OCI-LY7 (cell line): ENCODE results near the gene HGFAC. TPM values are rescaled to one million over a fixed set of nuclear protein-coding genes. Genes with fewer than 3 reads are reported as not detected.

Experiments
- BruUV-seq: library from RNA; stranded (reverse); fragments of 400-500 nt; replicated peaks from 2 replicates; lab custom pipeline; 2021; lab: Mats Ljungman, UMichigan
- CTCF ChIA-PET: fragments of 300-600 bp; sonication (Branson Sonifier 250); formaldehyde crosslinking; loops from one replicate; lab custom pipeline; 2022; ENCODE audit warnings: antibody characterized with exemption; ENCODE audit not compliant: unreplicated experiment; lab: Charles Lee
- POLR2A ChIA-PET: fragments of 300-600 bp; sonication (Branson Sonifier 250); formaldehyde crosslinking; loops from one replicate; lab custom pipeline; 2022; ENCODE audit warnings: antibody characterized with exemption; lab: Charles Lee
- DNase-seq: peaks from one replicate; pipeline ENCODE4 v3.0.0-alpha.2; 2015; ENCODE audit warnings: low spot score
- H2AFZ ChIP-seq: fragments of 200-600 bp; sonication (generic), shearing (Covaris generic); 2 replicates; pipeline ENCODE4 v1.6.1; 2014; ENCODE audit warnings: mild to moderate bottlenecking, antibody characterized with exemption, low read length, moderate library complexity
- H3K27ac ChIP-seq: fragments of 200-600 bp; sonication (generic); 2 replicates; pipeline ENCODE4 v1.5.1; 2014; ENCODE audit warnings: mixed run types, low read depth, mild to moderate bottlenecking, moderate library complexity, low read length, inconsistent platforms; ENCODE audit not compliant: poor library complexity, severe bottlenecking
- H3K36me3 ChIP-seq: fragments of 200-600 bp; sonication (generic); 2 replicates; pipeline ENCODE4 v1.6.1; 2014; ENCODE audit warnings: mild to moderate bottlenecking, antibody characterized with exemption, low read length, moderate library complexity, mixed read lengths; ENCODE audit not compliant: insufficient read depth
- H3K4me1 ChIP-seq: fragments of 200-600 bp; sonication (generic); 2 replicates; pipeline ENCODE4 v1.5.1; 2014; ENCODE audit warnings: mild to moderate bottlenecking, low read length; ENCODE audit not compliant: insufficient read depth, poor library complexity, severe bottlenecking
- H3K4me2 ChIP-seq: fragments of 200-600 bp; sonication (generic); 2 replicates; pipeline ENCODE4 v1.6.1; 2014; ENCODE audit warnings: mild to moderate bottlenecking, low read length
- H3K4me3 ChIP-seq: fragments of 200-600 bp; sonication (generic); 2 replicates; pipeline ENCODE4 v1.5.1; 2014; ENCODE audit warnings: mild to moderate bottlenecking, low read depth, low read length; ENCODE audit not compliant: poor library complexity, severe bottlenecking
- H3K79me2 ChIP-seq: fragments of 200-600 bp; sonication (generic); 2 replicates; pipeline ENCODE4 v1.6.1; 2016; ENCODE audit warnings: low read depth, mild to moderate bottlenecking, low read length, moderate library complexity, mixed read lengths; ENCODE audit not compliant: insufficient read depth
- H3K9me2 ChIP-seq: fragments of 200-600 bp; sonication (generic); 2 replicates; pipeline ENCODE4 v1.6.1; 2016; ENCODE audit warnings: mild to moderate bottlenecking, low read length, mixed read lengths; ENCODE audit not compliant: insufficient read depth
- H3K9me3 ChIP-seq: fragments of 200-600 bp; sonication (generic); 2 replicates; pipeline ENCODE4 v1.6.1; 2014; ENCODE audit warnings: mild to moderate bottlenecking, mixed run types, low read length, mixed read lengths
- H4K20me1 ChIP-seq: fragments of 200-600 bp; sonication (generic); 2 replicates; pipeline ENCODE4 v1.6.1; 2014; ENCODE audit warnings: mild to moderate bottlenecking, antibody characterized with exemption, low read length, moderate library complexity, mixed read lengths; ENCODE audit not compliant: insufficient read depth
- EZH2phosphoT487 ChIP-seq: fragments of 200-600 bp; sonication (generic); IDR thresholded peaks from 2 replicates; pipeline ENCODE4 v1.6.1; 2018; ENCODE audit warnings: low read depth, borderline replicate concordance, mild to moderate bottlenecking, mixed run types, antibody characterized with exemption, low read length, moderate library complexity, mixed read lengths
- intact Hi-C: fragments of 100-400 bp; cut with micrococcal nuclease; formaldehyde crosslinking; loops from one replicate; pipeline ENCODE4 v1.10.0; 2022; ENCODE audit not compliant: unreplicated experiment
- total RNA-seq, 2 experiments: library from RNA; depleted of rRNA in 1 of 2; stranded (reverse); fragments of >200 nt in 1 of 2; shearing (Covaris generic) in 1 of 2; gene quantifications; 2 replicates each; pipeline ENCODE4 v1.2.3, GENCODE V29; 2014 to 2022
- TF ChIP-seq, protein P1 (sequence below): fragments of 200-600 bp; sonication (generic); conservative IDR thresholded peaks from 2 replicates; pipeline ENCODE4 v1.5.1; 2014; ENCODE audit warnings: mild to moderate bottlenecking, antibody characterized with exemption, low read length, moderate library complexity, mixed read lengths

HGFAC gene
- total RNA-seq, 2 experiments from 2014 or later, result not detected

DNA sequence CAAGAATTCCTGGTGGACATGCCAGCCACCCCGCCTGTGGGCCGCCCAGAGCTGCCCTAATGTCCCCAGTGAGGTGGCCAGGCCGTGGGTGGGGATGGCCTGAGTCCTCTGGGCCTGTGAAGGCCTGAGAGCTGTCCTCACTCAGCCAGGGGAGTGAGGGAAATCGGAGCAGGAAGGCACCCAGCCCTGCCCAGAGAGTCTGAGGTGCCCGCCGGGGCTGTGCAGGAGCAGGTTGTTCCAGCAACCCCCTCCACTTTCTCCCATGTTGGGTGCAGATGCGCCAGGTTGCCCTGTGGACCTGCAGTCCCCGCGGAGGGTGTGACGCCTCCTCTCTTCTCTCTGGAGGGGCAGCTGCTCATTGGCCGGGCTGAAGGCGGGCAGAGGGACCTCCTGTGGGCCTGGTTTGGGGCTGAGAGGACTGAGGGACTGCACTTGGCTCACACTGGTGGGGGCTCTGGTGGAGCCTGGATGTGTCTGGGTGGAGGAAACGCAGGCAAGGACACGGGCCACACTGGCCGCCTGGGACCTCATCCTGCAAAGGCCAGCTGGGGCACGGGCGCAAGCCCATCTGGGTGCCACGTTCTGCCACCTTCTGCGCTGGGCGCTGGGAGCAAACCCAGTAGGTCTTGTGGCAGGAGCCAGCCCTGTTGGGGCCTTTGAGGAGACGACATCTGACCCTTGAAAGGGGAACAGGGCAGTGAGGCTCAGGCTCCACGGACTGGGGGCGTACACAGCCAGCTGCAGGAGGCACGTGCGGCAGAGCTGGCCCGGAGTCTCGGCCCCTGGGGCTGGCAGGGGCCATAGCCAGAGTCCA, 35.4 kb downstream of the HGFAC start:
- Histone ChIP-seq H4K20me1 (no peaks in the 10 kb centered on the region), H3K9me3 (no peaks in the 10 kb centered on the region), H3K27ac (no peak overlapping the region), H3K9me2 (no peaks in the 10 kb centered on the region), H2AFZ (no peak overlapping the region), H3K4me3 (no peak overlapping the region), H3K4me2 (no peak overlapping the region), H3K4me1 (no peaks in the 10 kb centered on the region), H3K36me3 (no peaks in the 10 kb centered on the region), H3K79me2 (no peaks in the 10 kb centered on the region)
- CTCF ChIA-PET, result no interaction called here
- POLR2A ChIA-PET, result no interaction called here
- no TSS peak for BruUV-seq
- DNase-seq, result no peak
- intact Hi-C loops, result no loop called here
- TF ChIP-seq EZH2phosphoT487, result no peak
- TF ChIP-seq, protein P1, sequence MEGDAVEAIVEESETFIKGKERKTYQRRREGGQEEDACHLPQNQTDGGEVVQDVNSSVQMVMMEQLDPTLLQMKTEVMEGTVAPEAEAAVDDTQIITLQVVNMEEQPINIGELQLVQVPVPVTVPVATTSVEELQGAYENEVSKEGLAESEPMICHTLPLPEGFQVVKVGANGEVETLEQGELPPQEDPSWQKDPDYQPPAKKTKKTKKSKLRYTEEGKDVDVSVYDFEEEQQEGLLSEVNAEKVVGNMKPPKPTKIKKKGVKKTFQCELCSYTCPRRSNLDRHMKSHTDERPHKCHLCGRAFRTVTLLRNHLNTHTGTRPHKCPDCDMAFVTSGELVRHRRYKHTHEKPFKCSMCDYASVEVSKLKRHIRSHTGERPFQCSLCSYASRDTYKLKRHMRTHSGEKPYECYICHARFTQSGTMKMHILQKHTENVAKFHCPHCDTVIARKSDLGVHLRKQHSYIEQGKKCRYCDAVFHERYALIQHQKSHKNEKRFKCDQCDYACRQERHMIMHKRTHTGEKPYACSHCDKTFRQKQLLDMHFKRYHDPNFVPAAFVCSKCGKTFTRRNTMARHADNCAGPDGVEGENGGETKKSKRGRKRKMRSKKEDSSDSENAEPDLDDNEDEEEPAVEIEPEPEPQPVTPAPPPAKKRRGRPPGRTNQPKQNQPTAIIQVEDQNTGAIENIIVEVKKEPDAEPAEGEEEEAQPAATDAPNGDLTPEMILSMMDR, result no peak

DNA sequence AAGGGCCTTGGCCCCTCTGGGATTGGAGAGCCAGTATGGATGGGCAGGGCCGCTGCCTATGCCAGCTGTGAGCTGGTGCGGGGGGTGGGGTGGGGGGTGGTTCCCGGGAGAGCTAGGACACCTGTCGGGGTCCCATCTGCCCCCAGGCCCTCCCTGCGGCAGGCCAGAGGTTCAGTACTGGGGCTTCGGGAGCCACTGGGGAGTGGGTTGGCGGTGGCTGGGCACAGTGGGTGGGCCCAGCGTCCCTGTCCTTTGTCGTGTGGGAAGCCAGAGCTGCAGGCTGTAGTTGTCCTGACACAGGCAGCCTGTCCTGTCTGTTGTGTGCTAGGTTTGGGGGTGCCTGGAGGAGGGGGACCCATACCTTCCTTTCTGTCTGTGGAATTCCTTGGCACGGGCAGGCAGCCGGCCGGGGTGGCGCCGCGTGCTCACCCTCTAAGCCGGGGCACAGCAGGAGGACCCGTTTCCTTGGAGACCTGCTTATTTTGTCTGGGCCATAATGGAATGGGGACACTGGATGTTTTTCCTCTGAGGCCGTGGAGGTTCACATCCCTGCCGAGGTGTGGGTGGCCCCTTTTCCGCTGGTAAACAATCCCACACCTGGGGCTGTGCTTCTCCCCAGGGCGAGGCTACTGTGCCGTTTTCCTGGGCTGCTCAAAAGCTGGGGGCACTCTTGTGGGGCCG, 36.1 kb downstream of the HGFAC start:
- no peak for DNase-seq
- CTCF ChIA-PET, result no interaction called here
- TF ChIP-seq, protein P1, result no peak
- no peak for TF ChIP-seq EZH2phosphoT487

More for the DNA sequence above, 36.1 kb downstream of the HGFAC start:
- Histone ChIP-seq H4K20me1 (no peaks in the 10 kb centered on the region), H3K79me2 (no peaks in the 10 kb centered on the region), H3K4me3 (no peak overlapping the region), H3K36me3 (no peaks in the 10 kb centered on the region), H3K4me1 (no peaks in the 10 kb centered on the region), H3K9me3 (no peaks in the 10 kb centered on the region), H2AFZ (no peak overlapping the region), H3K4me2 (no peak overlapping the region), H3K9me2 (no peaks in the 10 kb centered on the region), H3K27ac (no peak overlapping the region)
- no TSS peak for BruUV-seq
- intact Hi-C loops, result no loop called here
- POLR2A ChIA-PET, result no interaction called here
